A673 (cell line): Measurements from ENCODE around the gene SPSB1.

Experiments used
- EZH2 ChIP-seq: fragments of 200-600 bp; sonication (generic); IDR thresholded peaks from 2 replicates; pipeline ENCODE4 v1.6.1; 2017; ENCODE audit warnings: borderline replicate concordance, low read depth, mild to moderate bottlenecking, mixed read lengths, antibody characterized with exemption, low read length; ENCODE audit not compliant: poor library complexity, severe bottlenecking
- TF ChIP-seq, protein P1 (sequence below): fragments of 300-800, 200-600 bp; sonication (generic); conservative IDR thresholded peaks from 2 replicates; pipeline ENCODE4 v1.5.1; 2017; ENCODE audit warnings: low read depth, mild to moderate bottlenecking, antibody characterized with exemption, low read length, moderate library complexity, mixed read lengths

DNA sequence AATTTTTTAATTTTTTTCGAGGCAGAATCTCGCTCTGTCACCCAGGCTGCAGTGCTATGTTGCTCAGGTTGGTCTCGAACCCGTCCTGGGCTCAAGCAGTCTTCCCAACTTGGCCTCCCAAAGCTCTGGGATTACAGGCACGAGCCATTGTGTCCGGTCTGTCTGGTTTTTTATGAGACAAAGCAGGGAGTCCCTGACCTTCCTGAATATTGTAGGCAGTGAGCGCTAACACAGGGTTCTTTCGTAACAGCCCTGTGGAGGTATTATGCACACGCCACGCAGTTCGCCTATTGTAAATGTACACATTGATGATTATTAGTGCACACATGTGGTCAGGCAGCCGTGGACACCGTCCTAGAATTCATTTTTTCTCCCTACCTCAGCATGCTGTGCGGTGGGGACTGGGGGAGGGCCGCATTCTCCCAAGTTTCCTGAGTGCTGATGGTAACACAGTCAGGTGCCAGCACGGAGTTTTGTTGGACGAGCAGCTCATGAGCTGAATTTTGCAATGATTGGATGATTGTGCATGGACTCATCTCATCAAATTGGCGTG is 19.6 kb downstream of the SPSB1 start:
- no peak for TF ChIP-seq EZH2
- TF ChIP-seq, protein P1, sequence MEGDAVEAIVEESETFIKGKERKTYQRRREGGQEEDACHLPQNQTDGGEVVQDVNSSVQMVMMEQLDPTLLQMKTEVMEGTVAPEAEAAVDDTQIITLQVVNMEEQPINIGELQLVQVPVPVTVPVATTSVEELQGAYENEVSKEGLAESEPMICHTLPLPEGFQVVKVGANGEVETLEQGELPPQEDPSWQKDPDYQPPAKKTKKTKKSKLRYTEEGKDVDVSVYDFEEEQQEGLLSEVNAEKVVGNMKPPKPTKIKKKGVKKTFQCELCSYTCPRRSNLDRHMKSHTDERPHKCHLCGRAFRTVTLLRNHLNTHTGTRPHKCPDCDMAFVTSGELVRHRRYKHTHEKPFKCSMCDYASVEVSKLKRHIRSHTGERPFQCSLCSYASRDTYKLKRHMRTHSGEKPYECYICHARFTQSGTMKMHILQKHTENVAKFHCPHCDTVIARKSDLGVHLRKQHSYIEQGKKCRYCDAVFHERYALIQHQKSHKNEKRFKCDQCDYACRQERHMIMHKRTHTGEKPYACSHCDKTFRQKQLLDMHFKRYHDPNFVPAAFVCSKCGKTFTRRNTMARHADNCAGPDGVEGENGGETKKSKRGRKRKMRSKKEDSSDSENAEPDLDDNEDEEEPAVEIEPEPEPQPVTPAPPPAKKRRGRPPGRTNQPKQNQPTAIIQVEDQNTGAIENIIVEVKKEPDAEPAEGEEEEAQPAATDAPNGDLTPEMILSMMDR: no peak
